Measurements from ENCODE around the gene CBFB.

CBFB gene

DNA sequence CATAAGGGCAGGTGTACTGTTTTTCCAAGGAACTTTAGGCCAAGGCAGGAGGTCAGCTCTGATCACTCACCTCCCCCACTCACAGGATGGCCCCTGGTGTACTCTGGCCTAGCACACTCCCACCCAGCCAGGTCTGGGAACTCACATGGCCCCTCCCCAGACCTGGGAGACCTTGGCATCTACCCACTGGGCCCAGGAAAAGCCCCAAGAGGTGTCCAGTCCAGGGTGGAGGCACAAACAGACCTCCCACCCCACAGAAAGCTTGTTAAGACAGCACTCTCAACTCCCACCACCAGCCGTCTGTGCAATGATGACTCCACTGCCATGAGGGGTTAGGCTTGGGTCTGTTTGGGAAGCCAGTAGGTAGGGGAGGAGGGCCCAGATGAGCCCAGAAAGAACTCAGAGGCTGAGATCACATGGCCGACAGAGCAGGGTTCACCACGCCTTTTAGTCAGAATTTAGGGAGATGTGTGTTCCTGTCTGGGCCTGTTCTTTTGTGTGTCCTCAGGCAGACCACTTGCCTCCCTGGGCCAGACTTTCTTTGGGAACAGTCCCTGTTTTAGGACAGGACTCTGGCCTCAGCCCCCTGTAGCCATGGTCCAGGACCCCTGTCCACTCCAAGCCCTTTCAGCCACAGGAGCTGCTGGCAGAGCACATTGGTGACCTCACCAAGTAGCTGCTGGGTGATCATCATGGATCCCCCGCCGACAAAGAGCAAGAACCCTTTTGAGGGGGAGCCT is 12.1 kb upstream of the CBFB start:
- DNase-seq (ENCODE audit: low spot score) = no peak

DNA sequence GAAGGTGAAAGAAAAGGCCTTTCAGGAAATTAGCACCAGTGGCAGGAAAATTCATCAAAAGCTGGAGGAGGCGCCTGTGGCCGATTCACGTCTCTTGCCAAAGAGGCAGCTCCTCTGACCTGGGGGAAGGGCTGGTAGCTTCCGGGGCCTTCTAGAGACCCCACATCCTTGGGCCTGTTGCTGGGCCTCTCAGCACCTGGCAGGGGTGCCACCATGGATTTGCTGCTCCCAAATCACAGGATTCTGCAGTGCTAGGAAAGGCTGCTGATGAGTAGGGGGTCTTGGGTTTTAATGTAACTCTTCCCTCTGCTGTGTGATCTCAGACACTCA is 11.6 kb upstream of the CBFB start:
- DNase-seq (ENCODE audit: low spot score) = no peak

DNA sequence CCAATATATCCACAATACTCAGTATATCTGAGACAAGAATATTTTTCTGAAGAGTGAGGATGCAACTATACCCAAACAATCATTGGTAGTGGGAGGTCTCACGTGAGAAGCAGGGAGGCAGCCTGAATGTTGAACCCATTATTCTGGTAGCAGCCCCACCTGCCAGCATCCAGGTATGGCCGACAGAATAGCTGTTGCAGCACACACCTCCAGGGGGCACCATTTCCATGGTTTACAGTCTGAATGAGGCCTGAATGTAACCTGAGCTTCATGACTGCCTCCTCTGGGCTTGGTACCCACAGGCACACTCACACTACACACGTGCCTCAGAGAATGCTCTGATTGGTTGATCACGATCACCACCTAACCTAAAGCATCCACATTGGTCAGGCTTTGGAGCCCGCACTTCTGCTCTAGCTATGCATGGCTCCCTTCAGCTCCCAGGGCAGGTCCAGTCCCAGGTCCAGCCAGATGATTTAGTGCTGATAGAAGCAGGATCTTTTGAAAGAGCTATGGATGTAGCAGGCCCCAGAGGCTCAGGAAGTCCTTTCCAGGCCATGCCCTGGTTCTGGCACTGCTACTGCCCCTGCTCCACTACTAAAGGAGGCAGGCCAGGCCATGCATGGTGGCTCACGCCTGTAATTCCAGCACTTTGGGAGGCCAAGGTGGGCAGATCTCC is 11.0 kb upstream of the CBFB start:
- peak; percentile 93 for DNase-seq (ENCODE audit: low spot score)

DNA sequence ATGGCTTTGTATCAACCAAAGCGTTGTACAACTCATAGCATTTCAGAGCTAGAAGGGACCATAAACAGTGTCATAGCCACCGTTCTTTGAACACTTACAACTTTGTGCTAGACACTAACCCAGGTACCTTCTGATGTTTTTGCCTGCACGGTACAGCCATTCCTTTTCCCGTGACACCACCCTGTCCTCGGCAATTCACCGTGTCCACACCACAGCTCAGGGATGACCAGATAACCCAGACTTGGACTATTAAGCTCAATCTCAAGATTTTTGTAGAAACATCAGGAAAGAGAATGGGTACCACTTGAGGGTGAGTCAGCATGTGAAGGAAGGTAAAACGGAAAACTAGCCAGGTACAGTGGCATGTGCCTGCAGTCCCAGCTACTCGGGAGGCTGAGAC is 9.8 kb upstream of the CBFB start:
- no peak for DNase-seq (ENCODE audit: low spot score)

DNA sequence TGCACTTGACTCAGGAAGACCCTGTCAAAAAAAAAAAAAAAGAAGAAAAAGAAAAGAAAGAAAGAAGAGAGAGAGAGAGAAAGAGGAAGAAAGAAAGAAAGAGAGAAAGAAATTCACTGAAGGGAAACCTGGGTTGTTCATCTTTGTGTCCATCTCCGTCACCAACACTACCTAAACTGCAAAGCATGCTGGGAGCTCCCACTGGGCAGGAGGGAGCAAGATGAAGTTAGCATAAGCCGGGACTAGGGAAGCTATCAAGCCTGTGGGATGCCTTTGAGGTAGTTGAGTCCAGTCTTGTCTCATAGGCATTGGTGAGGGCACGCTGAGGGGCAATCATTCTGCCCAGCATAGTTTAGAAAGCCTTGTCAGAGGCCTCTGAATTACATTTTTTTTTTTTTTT is 7.6 kb upstream of the CBFB start:
- no peak for DNase-seq (ENCODE audit: low spot score)

DNA sequence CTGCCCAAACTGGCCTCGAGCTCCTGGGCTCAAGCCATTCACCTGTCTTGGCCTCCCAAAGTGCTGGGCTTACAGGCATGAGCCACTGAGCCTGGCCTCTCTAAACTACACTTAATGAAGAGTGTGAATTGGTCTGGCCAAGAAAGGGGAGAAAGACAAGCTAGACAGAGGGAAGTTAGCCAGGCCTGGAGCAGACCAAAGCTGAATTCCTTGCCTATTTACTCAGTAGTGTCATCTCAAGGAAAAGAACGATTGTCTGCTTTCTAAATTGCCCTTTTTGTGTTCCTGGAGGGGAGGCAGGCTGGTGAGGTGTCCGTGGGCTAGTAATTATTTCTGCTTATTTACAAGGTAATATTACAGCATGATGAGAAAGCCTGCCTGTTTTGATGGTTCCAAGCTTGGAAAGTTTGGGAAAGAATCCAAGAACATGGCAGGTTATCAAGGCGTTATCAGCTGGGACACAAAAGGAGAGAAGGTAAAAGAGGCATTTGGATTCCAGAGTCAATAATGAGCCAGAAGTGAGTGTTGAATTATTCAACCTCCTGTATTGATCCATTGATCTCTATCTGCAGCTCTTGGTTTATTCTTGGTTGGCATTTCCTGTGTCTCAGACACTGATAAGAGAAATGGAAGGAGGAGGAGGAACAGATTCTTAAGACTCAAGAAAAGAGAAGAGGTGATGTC is 6.3 kb upstream of the CBFB start:
- DNase-seq (ENCODE audit: low spot score) = no peak

DNA sequence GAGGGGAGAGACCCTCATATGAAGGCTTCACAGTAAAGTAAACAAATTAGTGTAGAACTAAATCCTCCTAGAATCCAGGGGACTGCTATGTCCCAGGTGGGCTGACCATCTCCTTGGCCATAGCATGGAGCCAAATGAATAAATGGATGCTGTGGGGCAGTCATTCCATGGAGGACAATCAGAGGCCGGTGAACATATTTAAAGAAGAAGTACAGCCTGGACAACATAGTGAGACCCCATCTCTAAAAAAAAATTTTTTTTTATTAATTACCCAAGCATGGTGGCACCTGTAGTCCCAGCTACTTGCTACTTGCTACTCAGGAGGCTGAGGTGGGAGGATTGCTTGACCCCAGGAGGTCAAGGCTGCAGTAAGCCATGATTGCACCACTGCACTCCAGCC is 5.3 kb upstream of the CBFB start:
- no peak for DNase-seq (ENCODE audit: low spot score)

DNA sequence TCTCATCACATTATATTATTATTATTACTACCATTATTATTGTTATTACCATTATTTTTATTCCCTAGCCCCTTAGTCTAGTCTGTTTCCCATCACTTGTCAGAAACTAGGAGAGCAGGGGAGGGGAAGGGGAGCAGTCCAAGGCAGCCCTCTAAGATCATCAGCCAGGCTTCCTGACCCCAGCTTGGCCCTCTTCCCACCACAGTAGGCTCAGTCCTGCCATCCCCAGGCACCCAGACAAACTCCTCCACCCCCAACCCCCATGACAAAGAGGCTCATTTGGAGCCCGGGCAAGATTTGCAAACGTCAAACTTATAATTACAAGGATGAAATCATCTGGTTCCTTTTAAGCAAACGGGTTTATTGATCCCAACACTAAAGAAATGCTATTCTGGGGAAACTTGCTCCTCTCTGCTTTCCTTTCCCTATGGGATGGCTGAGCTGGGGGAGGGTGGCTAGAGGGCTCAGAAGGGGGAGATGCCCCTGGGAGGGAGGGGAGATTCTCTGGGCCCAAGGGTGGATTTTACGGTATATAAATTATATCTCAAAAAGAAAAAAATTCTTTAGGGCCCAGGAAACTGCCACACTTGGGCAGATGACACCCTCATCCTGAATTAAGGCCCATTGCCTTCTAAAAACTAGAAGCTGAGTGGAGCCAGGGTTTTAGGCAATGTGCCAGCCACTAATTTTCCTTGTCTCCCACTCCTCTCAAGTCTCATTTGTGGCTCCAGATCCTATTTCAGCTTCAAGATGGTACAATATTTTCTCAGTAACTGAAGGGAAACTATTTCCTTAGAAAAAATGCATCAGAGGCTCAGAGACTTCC is 4.4 kb upstream of the CBFB start:
- no peak for DNase-seq (ENCODE audit: low spot score)

DNA sequence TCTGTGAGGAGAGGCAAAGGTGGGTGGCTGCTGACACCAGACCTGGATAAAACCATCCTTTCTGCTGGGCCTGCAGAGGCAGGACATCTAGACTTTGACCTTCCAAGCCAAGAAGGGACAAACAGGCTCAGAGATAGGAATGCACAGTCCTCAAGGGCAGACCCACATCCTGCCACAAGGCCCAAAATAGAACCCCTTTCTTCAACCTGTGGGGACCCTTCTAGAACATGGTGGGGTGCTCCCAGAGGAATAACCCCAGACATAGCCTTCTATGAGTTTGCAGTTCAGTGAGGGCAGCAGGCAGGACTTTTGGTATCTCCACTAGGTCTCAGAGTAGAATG is 3.8 kb upstream of the CBFB start:
- no peak for DNase-seq (ENCODE audit: low spot score)

DNA sequence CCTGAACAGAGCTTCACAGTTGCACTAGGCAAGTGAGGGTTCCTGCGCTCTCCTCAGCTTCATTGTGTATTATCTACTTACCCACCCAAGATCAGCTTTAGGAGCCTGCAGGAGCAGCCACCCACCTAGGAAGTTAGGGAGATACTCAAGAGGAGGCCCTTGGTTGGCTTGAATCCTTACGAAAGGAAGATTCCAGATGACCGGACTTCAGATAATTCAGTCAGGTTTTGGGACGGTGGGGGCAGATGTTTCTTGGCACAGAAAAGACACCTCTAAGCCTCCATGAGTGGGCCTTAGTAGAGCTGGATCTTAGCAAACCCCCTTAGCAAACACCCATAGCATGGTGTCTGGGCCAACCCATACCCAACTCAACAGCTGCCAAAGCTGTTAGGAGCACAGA is 2.4 kb upstream of the CBFB start:
- DNase-seq (ENCODE audit: low spot score) = no peak

DNA sequence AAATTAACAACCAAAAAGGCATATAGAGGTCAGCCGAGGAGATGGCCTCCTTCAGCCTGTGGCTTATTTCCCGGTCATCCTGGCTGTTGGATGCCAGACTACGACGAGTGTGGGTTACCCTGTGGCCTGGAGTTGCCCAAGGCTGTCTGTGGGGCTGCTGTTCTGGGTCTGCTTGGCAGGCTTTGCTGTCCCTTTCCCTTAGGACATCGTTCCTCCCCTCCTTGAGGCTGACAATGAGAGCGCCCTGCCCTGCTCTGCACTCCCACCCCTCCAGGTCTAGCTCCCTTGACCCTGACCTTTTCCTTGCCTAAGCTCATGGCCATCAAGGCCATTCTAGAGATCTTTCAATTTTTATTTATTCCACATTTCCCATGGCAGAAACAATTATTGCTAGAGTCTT is 1.9 kb upstream of the CBFB start:
- DNase-seq (ENCODE audit: low spot score) = no peak

DNA sequence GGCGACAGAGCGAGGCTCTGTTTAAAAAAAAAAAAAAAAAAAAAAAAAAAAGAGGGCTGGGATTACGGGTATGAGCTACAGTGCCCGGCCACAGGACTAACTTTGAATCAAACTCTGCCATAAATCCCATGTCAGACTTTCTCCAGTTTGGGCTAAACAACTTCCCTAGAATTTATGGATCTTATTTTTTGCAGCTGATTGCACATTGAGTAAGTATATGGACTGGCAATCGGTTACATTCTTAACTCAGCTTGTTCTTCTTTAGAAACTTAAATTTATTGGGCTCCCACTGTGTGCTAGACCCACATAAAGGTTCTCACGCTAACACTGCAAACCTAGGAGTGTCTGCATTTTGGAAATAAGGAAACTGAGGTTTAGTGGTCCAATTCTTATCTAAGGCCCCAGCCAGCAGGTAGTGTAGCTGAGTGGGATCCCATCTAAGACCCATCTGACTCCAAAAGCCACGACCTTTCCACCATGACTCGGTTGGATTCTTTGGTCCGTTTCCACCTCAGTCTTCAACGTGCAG is 718 bp upstream of the CBFB start:
- DNase-seq (ENCODE audit: low spot score) = no peak

DNA sequence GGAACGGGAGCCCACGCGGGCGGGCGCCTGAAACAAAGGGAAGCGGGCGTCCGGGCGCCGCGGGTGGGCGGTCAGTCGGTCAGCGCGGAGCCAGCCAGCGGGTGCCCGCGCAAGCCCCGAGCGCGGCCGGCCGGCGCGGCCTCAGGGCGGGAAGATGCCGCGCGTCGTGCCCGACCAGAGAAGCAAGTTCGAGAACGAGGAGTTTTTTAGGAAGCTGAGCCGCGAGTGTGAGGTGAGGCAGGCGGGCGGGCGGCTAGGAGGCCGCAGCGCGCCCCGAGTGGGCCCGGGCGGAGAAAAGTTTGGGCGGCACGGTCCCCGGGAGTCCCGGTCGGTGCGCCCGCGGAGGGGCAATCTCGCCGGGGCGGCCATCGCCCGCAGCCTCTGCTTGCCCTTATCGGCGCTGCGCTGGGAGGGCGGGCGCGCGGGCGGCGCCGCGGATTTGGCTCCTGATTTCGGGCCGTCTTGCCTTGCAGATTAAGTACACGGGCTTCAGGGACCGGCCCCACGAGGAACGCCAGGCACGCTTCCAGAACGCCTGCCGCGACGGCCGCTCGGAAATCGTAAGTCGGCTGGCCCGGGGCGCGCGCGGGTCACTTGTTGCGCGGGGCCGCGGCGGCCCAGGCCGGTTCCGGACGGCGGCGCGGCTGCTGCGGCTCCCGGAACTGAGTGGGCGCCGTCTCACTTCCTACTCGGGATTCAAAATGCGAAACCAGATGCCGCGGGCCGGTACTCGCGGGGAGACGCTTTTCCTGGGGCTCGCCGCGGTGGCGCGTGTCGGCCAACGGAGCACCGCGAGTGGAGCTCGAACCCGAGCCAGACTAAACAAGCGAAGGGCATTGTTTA is 526 bp downstream of the CBFB start:
- peak; percentile 46 for DNase-seq (ENCODE audit: low spot score)

DNA sequence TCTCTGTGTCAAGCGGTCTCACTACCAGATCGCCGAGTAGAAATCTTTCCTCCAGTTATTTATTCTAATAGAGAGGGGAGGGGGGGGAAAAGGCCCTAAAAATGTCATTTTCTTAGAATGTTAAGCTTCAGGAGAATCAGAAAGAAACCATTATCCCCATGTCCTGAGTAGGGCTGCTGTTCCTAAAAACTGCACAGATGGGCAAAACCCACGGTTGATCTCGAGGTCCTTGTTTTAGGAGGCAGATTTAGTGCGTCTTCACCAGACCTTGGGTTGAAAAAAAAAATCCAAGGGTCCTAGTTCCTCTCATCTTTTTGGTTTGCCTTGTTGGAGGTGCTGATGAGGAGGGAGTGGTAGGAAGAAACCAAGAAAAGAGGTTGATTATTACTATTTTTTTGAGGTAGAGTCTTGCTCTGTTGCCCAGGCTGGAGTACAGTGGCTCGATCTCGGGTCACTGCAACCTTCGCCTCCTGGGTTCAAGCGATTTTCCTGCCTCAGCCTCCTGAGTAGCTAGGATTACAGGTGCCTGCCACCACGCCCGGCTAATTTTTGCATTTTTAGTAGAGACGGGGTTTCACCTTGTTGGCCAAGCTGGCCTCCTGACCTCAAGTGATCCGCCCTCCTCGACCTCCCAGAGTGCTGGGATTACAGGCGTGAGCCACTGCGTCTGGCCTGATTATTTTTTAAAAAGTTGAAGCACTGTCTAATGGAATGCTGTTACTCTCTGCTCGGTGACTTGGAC is 1.4 kb downstream of the CBFB start:
- DNase-seq (ENCODE audit: low spot score) = no peak

DNA sequence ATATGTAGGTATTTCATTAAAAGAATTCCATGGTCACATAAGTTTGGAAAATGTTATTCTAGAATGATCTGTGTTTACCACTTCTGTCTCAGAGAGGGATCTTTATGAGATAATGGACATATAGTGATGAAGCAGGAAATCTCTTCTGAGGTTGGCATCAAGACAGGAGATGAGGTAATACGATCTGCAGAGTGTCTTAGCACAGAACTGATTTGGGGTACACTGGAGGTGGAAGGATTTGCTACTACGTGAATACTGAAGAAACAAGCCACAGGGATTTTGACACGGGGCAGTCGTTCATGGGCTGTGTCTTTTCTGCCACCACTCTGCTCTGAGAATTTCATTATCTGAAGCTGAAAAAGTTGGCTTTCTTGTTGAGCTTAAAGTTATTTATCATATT is 5.5 kb downstream of the CBFB start:
- DNase-seq (ENCODE audit: low spot score) = no peak

DNA sequence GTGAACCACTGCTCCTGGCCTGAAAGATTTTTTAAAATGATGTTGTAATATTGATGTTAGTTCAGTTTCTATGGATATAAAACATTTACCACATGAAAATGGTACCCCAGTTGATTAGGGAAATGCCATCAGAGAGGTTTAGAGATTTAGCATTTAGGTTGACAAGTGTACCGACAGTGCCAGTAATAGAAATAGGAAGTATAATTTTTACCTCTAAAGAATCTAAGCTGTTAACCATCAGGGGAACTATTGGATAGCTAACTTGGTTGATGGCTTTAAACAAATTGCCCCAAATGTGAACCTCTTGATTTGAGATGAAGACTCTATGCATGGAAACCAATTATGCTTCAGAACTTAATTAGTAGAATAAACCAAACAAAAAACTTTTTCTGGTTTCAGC is 6.4 kb downstream of the CBFB start:
- DNase-seq (ENCODE audit: low spot score) = no peak

DNA sequence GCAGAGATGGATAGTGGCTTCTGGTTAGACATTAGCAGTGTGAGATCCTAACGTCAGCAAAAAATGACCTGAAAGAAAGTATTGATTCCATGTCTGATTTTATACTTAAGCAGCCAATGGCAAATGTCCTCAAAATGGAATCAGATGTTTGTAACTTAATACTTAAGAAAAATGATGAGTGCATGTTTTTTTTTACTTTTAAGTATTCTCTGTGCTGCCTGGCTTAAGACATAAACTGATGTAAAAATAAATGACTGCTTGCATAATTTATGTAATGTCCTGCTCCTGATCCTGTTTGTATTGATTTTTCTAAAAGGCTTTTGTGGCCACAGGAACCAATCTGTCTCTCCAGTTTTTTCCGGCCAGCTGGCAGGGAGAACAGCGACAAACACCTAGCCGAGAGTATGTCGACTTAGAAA is 7.4 kb downstream of the CBFB start:
- DNase-seq (ENCODE audit: low spot score) = no peak

DNA sequence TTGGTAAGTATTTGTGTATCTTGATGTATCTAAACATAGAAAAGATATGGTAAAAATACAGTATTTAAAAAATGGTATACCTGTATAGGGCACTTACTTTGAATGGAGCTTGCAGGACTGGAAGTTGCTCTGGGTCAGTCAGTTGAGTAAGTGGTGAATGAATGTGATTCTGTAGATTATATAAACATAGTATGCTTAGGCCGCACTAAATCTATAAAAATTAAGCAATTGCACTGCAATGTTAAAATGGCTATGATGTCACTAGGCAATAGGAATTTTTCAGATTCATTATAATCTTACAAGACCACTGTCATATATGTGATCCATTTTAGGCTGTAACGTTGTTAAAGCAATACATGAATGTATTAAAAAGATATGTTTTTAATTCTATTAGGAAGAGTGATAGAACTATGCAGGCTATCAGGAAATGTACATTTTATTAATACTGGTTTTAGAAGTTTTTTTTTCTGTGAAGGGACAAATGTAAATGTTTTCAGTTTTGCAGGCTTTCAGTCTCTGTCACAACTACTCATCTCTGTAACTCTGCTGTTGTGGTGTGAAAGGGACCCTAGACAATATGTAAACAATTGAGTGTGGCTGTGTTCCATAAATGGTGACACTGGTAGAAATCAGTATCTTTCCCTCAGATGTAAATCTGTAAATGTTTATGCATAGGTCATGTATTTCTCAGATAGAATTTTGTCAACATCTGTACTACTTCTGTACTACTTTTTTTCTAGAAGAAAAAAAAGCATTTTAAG is 10.5 kb downstream of the CBFB start:
- no peak for DNase-seq (ENCODE audit: low spot score)

DNA sequence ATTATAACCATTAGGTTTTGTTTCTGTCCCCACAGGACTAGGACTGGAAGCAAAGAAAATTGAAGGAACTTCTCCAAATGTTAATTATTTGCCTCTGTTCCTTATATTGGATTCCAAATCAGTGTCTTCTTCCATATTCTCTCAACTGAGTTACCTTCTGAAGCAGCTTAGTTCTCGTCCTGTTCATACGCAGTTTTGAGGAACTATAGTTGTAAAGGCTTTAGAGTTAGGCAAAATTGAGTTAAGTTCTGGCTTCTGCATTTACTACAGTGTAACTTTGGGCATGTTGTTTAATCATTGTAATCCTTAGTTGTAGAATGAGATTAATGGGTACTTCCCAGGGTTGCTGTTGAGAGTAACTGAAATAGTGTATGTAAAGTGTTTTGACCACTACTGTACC is 11.2 kb downstream of the CBFB start:
- DNase-seq (ENCODE audit: low spot score) = no peak

DNA sequence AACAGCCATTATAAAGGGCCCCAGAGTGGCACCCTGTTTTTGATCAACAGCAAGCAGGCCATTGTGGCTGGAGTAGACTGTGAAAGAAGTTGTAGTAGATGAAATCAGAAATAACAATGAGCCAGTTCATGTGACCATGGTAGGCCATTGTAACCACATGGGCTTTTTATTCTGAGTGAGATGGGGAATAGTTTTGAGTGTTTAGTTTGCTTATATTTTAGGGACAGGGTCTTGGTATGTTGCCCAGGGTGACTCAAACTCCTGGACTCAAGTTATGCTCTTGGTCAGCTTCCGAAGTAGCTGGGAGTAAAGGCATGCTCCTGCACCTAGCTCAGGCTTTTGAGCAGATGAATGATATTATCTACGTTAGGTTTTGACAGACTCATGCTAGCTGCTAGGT is 12.0 kb downstream of the CBFB start:
- no peak for DNase-seq (ENCODE audit: low spot score)

Measured in CD4-positive, alpha-beta T cell treated with Interleukin-2 at 100 ng/mL for 4 hours (primary cell).